NCI-H187 (cell line): ENCODE results near the gene C20orf204.
A peak's percentile ranks its signal among the peaks of the same experiment; 100 is the strongest.

Source experiments
- DNase-seq, 2 experiments: peaks; one replicate each; lab custom pipeline; 2025; lab: John Stamatoyannopoulos, UW

The C20orf204 gene

GRCh38 chr20:64072498-64073063 is 36.6 kb downstream of the C20orf204 start:
- DNase-seq, result no peak

- no peak for DNase-seq
These were observed 37.6 kb downstream of the C20orf204 start for GRCh38 chr20:64073476-64074183.

GRCh38 chr20:64074184-64074789 is 38.3 kb downstream of the C20orf204 start:
- no peak for DNase-seq

DNA sequence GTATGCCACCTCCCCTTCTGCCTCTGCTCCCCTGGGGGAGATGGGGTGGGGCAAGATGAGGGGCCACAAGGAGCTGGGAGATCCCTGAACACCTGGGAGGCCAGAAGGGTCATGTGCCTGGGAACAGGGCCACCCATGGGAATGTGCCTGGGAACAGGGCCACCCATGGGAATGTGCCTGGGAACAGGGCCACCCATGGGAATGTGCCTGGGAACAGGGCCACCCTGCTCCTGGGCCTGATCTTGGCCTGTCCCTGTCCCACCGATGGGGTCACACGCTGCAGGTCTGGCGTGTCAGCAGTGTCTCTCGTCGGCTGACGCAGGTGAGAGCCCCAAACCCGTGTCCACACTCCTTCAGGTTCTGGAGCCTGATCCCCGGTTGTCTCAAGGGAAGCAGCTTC is 39.0 kb downstream of the C20orf204 start:
- no peak for DNase-seq

DNA sequence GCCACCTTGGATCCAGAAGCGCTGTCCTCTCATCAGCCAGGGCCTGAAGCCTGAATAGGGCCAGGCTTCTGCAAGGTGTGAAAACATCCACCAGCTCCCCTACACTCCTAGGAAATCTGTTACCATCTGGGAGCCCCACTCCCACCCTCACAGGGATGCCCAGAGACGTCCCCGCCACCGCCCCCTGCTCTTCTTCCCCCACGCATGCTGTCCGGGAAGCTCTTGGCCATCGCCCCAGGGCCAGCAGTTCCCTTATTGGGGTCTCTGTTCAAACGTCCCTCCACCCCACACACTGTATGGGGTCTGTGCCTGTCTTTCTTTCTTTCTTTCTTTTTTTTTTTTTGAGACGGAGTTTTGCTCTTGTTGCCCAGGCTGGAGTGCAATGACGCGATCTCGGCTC is 39.6 kb downstream of the C20orf204 start:
- DNase-seq, result no peak

DNA sequence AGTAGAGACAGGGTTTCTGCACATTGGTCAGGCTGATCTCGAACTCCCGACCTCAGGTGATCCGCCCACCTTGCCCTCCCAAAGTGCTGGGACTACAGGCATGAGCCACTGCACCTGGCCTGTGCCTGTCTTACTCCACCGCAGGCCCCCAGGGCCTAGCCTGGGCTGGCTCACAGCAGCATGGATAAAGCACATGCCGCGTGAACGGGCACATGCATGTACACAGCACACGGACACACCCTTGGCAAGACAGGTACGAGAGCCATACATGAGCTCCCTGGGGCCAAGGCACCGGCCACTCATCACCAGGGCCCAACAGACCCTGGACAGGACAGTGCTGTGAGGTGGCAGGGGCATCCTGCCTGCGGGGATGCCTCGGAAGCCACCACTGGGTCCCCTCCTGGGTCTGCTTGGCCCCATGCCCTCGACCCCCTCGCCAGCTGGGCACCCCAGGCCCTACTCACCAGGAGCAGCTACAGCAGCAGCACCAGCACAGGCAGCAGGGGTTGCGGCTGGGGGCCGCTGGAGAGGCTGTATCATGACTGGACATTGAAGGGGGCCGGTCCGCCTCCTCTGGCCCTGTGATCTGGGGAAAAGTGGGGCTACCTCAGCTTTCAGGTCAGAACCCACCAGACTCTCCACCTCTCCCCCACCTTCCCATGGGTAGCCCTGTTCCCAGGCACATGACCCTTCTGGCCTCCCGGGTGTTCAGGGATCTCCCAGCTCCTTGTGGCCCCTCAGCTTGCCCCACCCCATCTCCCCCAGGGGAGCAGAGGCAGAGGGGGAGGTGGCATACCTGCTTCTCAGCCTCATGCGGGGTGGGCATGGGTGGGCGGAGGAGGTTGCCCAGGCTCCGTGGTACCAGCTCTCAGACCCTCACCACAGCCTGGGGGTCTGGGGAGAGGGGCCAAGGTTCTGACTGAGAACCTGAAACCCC is 40.3 kb downstream of the C20orf204 start:
- no peak for DNase-seq

DNA sequence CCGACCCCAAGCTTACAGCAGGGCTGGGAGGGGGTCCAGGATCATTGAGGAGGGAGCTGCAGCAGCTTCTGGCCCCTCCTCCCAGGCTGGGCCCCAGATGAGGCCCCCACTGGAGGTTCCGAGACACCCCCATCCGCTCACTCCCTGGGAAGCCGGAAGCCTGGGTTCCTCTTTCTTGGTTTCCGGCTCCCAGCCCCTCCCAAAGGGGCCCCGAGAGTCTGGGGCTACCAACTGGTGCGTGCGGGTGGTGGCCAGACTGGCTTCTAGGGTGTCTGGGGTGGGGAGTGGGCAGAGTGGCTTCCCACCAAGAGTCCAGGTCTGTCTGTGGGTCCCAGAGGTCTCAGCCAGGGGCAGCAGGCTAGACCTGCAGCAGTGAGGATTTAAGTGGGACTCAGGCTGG is 41.1 kb downstream of the C20orf204 start:
- DNase-seq, result no peak

DNA sequence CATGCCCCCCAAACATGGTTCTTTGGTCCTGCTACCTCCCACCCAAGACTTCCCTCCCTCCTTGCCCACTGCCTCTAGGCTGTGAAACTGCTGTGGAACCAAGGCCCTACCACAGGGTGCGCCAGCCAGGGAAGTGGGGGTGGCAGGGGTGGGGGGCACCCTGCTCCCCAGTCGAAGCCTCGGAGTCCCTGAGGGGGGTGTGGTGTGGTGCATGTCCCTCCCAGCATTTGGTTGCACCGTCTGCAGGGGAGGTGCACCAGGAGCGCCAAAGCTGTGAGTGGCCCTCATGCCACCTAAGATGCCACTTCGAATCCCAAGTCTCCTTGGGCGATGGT is 41.5 kb downstream of the C20orf204 start:
- no peak for DNase-seq

- DNase-seq, result no peak
These were observed 42.0 kb downstream of the C20orf204 start for GRCh38 chr20:64077876-64078551.

GRCh38 chr20:64078934-64079272 is 42.9 kb downstream of the C20orf204 start:
- no peak for DNase-seq

DNA sequence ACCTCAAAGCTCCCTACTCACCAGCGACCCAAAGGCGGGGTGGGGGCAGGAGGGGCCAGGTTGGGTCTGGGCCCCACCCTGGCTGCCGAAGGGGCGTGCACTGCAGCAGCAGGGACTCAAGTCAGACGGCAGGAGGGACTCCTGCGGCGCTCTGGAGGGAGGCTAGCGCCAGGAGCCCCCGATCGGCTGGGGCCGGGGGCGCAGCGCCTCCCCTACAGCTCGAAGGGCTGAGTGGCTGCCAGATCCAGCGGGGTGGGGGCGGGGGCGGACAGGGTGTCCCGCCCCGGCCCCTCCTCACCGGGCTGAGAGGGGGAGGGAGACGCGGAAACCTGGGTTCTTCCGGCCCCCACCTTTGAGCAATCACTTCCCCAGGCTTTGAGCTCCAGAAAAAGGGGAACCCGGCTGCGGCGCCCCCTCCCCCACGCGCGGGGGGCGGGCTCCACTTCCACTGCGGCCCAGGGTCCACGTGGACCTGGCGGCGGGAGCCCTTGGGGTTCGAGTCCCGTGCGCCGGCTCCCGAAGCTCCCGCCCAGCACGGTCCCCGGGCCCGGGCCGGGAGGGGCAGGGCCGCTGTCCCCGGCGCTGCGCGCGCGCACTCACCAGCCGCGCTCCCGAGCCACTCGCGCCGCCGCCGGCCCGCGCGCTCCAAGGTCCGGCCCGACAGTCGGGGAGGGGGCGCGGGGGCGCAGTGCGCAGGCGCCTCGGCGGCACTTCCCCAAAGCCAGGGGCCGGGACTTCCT is 43.5 kb downstream of the C20orf204 start, which contains the start of gene RGS19:
Gene RGS19, minus strand, starts transcription at position 246 of the 740 bp plus-strand sequence. CDS start 2,632 bp downstream, outside the sequence.
- peak in 1 of 2 experiments; percentile 31 for DNase-seq

GRCh38 chr20:64080013-64080812 is 44.2 kb downstream of the C20orf204 start, which contains the start of gene OPRL1:
Gene OPRL1 (plus strand): TSS chr20:64080082. CDS start chr20:64092721, 12,639 bp downstream.
- DNase-seq, result no peak

GRCh38 chr20:64080813-64081623 is 45.0 kb downstream of the C20orf204 start:
- DNase-seq, result no peak

DNA sequence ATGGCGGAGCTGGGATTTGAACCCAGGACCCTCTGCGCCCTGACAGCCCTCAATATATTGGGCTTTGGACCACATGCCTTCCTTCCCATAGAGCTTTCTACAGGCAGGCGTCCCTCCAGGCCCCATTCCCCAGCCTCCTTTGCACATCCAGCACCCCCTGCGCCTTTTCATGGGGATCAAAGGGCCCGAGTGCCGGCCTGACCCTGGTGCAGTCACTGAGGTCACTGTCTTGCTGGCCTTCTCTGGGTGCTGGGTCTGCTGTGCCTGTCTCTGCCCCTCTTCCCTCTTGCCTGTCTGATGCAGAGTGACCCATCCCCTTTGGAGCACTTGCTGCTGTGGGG is 45.6 kb downstream of the C20orf204 start:
- no peak for DNase-seq

GRCh38 chr20:64082126-64082731 is 46.2 kb downstream of the C20orf204 start:
- no peak for DNase-seq

- no peak for DNase-seq
These were observed 46.9 kb downstream of the C20orf204 start for GRCh38 chr20:64082820-64083377.

- peak; percentile 61 to 73 for DNase-seq
These were observed 47.4 kb downstream of the C20orf204 start for GRCh38 chr20:64083378-64083803.

DNA sequence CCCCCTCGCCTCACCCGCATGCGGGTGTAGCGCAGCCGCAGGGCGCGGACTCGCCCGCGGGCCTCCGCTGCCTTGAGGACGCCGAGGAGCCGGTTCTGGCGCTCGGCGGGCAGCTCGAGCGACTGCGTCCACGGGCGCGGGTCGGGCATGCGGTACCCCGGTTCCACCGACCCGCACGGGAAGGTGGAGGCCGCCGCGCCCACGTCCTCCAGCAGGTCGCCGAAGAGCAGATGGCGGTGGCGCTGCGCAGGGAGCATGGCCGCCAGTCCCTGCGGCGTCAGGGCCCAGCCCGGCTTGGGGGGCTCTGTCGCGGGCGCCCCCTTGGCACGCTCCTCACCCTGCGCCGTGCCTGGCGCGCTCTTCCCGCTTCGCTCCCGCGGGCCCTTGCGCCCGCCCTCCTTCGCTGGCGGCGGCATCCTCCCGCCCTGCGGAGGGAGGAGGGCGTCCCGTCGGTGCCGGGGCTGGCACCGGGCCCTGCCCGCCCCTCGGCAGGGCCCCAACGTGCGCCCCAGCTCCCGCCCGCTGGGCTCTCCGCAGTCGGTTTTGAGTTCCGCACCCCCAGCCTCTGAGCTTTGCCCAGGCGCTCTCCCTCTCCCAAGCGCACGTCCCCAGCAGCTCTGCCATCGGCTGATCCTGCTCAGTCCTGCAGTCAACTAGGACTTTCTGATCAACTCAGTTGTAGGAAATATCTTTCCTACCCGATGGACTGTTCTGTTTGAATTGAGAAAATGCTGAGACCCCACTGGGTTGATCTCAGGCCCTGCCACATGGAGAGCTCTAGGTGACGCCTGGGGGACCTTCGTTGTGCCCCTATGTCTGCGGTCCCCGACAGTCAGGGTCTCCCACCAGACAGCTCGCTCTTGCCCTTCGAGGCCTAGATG is 48.1 kb downstream of the C20orf204 start, which contains the start of gene LKAAEAR1:
Gene LKAAEAR1, minus strand, starts transcription at position 595 of the 881 bp plus-strand sequence. Its CDS starts 179 bp downstream, at position 416.
- no peak for DNase-seq
